Measurements from ENCODE around the gene CLN6. TPM values are rescaled to one million over a fixed set of nuclear protein-coding genes. Genes with fewer than 3 reads are reported as not detected.

The CLN6 gene
- total and polyA plus RNA-seq, 12 donors: 5.8 to 14.2 (median 9.0) TPM

- Histone ChIP-seq H3K4me1 (peaks cover 6 to 32% (median 16%) of the 10 kb centered on the region in 9 donors), H3K27ac (peak overlapping the region in 1 of 10 donors; percentile 14), H3K9me3 (no peaks in the 10 kb centered on the region), H3K36me3 (no peaks in the 10 kb centered on the region), H3K27me3 (no peaks in the 10 kb centered on the region), H3K4me3 (no peak overlapping the region)
- intact Hi-C loops (cut with DNase I): no loop called here
- DNase-seq (no peak), ATAC-seq (peak in 1 of 8 donors; percentile 26)
- 95% methylated on average over 6 of the region's 6 CpGs for WGBS, 2 donors
- TF ChIP-seq, protein P1, sequence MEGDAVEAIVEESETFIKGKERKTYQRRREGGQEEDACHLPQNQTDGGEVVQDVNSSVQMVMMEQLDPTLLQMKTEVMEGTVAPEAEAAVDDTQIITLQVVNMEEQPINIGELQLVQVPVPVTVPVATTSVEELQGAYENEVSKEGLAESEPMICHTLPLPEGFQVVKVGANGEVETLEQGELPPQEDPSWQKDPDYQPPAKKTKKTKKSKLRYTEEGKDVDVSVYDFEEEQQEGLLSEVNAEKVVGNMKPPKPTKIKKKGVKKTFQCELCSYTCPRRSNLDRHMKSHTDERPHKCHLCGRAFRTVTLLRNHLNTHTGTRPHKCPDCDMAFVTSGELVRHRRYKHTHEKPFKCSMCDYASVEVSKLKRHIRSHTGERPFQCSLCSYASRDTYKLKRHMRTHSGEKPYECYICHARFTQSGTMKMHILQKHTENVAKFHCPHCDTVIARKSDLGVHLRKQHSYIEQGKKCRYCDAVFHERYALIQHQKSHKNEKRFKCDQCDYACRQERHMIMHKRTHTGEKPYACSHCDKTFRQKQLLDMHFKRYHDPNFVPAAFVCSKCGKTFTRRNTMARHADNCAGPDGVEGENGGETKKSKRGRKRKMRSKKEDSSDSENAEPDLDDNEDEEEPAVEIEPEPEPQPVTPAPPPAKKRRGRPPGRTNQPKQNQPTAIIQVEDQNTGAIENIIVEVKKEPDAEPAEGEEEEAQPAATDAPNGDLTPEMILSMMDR (IDR thresholded peaks at IDR 0.05): no peak
These were observed 3.4 kb upstream of the CLN6 start for GRCh38 chr15:68232937-68233336.

GRCh38 chr15:68232449-68232848 lies 2.9 kb upstream of the CLN6 start:
- TF ChIP-seq, protein P1 (IDR thresholded peaks at IDR 0.05): no peak
- WGBS, 2 donors: 88 to 93% methylated on average over 6 of the region's 6 CpGs
- H3K9me3 ChIP-seq: no peaks in the 10 kb centered on the region
- H3K27ac ChIP-seq: peak overlapping the region in 1 of 10 donors; percentile 14
- no peak overlapping the region for H3K4me3 ChIP-seq
- intact Hi-C loops (cut with DNase I): no loop called here
- H3K27me3 ChIP-seq: no peaks in the 10 kb centered on the region
- H3K36me3 ChIP-seq: no peaks in the 10 kb centered on the region
- DNase-seq: no peak
- peaks cover 6 to 36% (median 16%) of the 10 kb centered on the region in 9 donors for H3K4me1 ChIP-seq
- no peak for ATAC-seq

DNA sequence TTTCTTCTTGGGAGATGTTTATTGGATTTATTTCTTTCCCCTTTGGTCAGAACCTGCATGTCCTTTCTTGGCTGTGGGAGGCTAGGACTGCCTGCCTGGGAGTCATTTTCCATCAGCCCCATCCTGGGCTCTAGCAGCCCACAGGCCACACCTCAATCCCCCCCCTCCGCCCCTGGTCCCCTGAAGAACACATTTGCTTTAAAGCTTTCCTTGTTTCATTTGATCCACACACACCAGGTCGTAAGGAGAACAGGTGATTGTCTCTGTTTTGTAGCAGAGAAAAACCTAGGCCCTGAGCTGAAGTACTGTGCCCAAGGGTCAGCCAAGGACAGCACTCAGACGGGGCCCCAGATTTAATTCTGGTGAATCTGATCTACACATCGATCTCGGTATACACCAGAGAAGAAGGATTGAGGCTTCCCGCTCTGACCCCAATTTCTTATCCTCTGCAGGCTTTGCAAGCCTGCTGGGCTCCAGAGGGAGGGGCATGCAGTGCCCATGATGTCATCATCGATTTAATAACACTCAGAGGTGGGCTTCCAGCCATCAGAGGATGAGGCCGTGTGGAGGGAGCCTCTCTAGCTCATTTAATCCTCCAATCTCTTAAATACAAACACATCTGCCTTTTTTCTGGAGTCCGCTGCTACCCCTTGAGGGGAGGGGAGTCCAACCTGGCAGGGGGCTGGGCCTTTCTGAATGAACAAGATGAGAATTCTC lies 1.7 kb upstream of the CLN6 start:
- WGBS, 2 donors: 77 to 81% methylated on average over 9 of the region's 9 CpGs
- Histone ChIP-seq H3K4me3 (no peak overlapping the region), H3K4me1 (peaks cover 6 to 36% (median 16%) of the 10 kb centered on the region in 9 donors), H3K36me3 (no peaks in the 10 kb centered on the region), H3K27me3 (no peaks in the 10 kb centered on the region), H3K27ac (no peak overlapping the region), H3K9me3 (no peaks in the 10 kb centered on the region)
- no peak for ATAC-seq
- no peak for DNase-seq
- TF ChIP-seq, protein P1 (IDR thresholded peaks at IDR 0.05): no peak
- intact Hi-C loops (cut with DNase I): no loop called here

DNA sequence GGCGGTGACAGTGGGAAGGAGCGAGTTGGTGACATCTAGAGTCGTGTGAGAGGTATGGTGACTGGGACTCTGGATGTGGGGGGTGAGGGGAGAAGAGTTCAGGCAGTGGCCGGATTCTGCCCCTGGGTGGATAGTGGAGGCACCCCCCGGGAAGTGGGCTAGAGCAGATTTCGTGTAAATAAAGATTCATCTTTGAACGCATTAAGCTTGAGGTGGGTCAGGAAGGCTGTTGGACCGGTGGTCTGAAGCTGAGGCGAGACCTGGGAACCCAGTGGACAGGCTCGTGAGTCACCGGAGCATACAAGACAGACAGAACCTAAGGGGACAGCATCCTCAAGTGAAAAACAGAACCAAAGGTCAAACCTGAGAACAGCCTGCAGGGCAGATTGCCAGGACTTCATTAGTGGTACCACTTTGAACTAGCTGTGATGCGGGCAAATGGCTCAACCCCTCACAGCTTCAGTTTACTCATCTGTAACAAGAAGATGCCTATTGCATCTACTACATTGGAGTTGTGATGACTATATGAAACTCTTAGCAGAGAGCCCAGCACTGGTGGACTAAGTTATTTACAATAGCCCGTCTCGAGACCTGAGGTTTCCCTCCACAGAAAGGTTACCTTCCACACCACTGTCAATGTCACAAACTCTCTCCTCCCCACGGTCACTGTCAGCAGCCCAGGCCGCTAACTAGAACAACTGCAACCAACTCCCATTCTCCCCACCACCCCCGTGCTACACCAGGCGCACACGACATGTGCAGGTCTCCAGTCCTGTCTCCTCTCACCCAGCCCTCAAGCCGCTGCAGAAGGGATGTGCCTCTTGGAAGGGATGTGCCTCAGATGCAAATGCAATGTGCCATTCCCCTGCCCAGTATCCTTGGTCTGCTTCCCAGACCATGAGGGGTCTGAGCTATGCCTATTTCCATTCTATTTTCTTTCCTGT lies 901 bp upstream of the CLN6 start:
- peak overlapping the region; percentile 73 to 96 (median 88) for H3K4me3 ChIP-seq
- 60% methylated on average over 20 of the region's 20 CpGs for WGBS, 2 donors
- intact Hi-C loops (cut with DNase I): no loop called here
- H3K27ac ChIP-seq: peak overlapping the region in 8 of 10 donors; percentile 56 to 91 (median 80)
- no peaks in the 10 kb centered on the region for H3K27me3 ChIP-seq
- no peaks in the 10 kb centered on the region for H3K9me3 ChIP-seq
- TF ChIP-seq, protein P1 (IDR thresholded peaks at IDR 0.05): no peak
- H3K4me1 ChIP-seq: peaks cover 6 to 36% (median 16%) of the 10 kb centered on the region in 9 donors
- ATAC-seq (peak in 3 of 8 donors; percentile 2 to 49 (median 15)), DNase-seq (no peak)
- no peaks in the 10 kb centered on the region for H3K36me3 ChIP-seq

Data from heart right ventricle (tissue), 16 donors.